ENCODE results near the gene ZNF460. TPM values are rescaled to one million over a fixed set of nuclear protein-coding genes. Genes with fewer than 3 reads are reported as not detected.

Gene ZNF460
- total RNA-seq, 6 donors from 2014 or later, result 37.6 to 88.0 (median 53.6) TPM

GRCh38 chr19:57320180-57321084 lies 40.1 kb downstream of the ZNF460 start, which contains the start of gene ZNF543:
Gene ZNF543, plus strand, starts transcription at chr19:57320472. Its CDS starts 382 bp downstream, at chr19:57320854.
- Histone ChIP-seq H3K36me3 (peaks cover 4 to 22% (median 22%) of the 10 kb centered on the region in 4 donors), H3K27me3 (peaks cover 0 to 4% (median 0%) of the 10 kb centered on the region in 4 donors), H3K9me3 (peaks cover 0 to 6% (median 3%) of the 10 kb centered on the region in 4 donors), H3K4me3 (peak within 1 kb of the TSS; percentile 46 to 97 (median 86)), H3K27ac (peak within 1 kb of the TSS; percentile 82 to 92 (median 88)), H3K4me1 (peaks cover 14 to 23% (median 18%) of the 10 kb centered on the region in 4 donors)
- DNase-seq (peak; percentile 96 to 98), ATAC-seq (ENCODE audit: low FRiP score in 2 of 2) (peak; percentile 99)
- TF ChIP-seq POLR2A (IDR thresholded peaks at IDR 0.05), result peak; percentile 54 to 78 (median 58)
- peak; percentile 88 to 91 for TF ChIP-seq POLR2AphosphoS5 (IDR thresholded peaks at IDR 0.05)
- TF ChIP-seq EP300 (IDR thresholded peaks at IDR 0.05), result no peak
- peak in 1 of 6 experiments; percentile 22 for TF ChIP-seq CTCF (IDR thresholded peaks at IDR 0.05)
- WGBS, 2 donors, result 1% methylated on average over 18 to 50 of the region's 71 CpGs

- Histone ChIP-seq H3K4me1 (peaks cover 14 to 23% (median 18%) of the 10 kb centered on the region in 4 donors), H3K4me3 (peak overlapping the region; percentile 46 to 97 (median 86)), H3K27me3 (peaks cover 0 to 4% (median 0%) of the 10 kb centered on the region in 4 donors), H3K36me3 (peaks cover 11 to 29% (median 28%) of the 10 kb centered on the region in 4 donors), H3K9me3 (peaks cover 0 to 13% (median 6%) of the 10 kb centered on the region in 4 donors), H3K27ac (peak overlapping the region in 3 of 4 donors; percentile 82 to 92 (median 90))
- TF ChIP-seq POLR2A (IDR thresholded peaks at IDR 0.05) (no peak), EP300 (IDR thresholded peaks at IDR 0.05) (no peak), POLR2AphosphoS5 (IDR thresholded peaks at IDR 0.05) (no peak), CTCF (IDR thresholded peaks at IDR 0.05) (no peak)
- DNase-seq (no peak), ATAC-seq (ENCODE audit: low FRiP score in 2 of 2) (no peak)
- WGBS, 2 donors, result 35 to 41% methylated on average over 8 of the region's 8 CpGs
These were observed 40.8 kb downstream of the ZNF460 start for GRCh38 chr19:57321116-57321515.

- Histone ChIP-seq H3K4me3 (peak overlapping the region in 2 of 4 donors; percentile 76 to 97), H3K27ac (no peak overlapping the region), H3K27me3 (peaks cover 0 to 4% (median 0%) of the 10 kb centered on the region in 4 donors), H3K4me1 (peaks cover 14 to 23% (median 18%) of the 10 kb centered on the region in 4 donors), H3K9me3 (peaks cover 3 to 19% (median 8%) of the 10 kb centered on the region in 4 donors), H3K36me3 (peaks cover 11 to 35% (median 35%) of the 10 kb centered on the region in 4 donors)
- ATAC-seq (ENCODE audit: low FRiP score in 2 of 2) (no peak), DNase-seq (no peak)
- WGBS, 2 donors, result 53 to 66% methylated on average over 3 of the region's 3 CpGs
- TF ChIP-seq CTCF (IDR thresholded peaks at IDR 0.05), result no peak
- no peak for TF ChIP-seq EP300 (IDR thresholded peaks at IDR 0.05)
- TF ChIP-seq POLR2A (IDR thresholded peaks at IDR 0.05), result no peak
- TF ChIP-seq POLR2AphosphoS5 (IDR thresholded peaks at IDR 0.05), result no peak
These were observed 41.5 kb downstream of the ZNF460 start for GRCh38 chr19:57321751-57322150.

GRCh38 chr19:57324992-57325391 lies 44.7 kb downstream of the ZNF460 start:
- no peak overlapping the region for H3K27ac ChIP-seq
- no peak overlapping the region for H3K4me3 ChIP-seq
- DNase-seq (no peak), ATAC-seq (ENCODE audit: low FRiP score in 2 of 2) (no peak)
- H3K9me3 ChIP-seq, result peaks cover 22 to 47% (median 31%) of the 10 kb centered on the region in 4 donors
- H3K4me1 ChIP-seq, result peaks cover 10 to 19% (median 18%) of the 10 kb centered on the region in 4 donors
- TF ChIP-seq CTCF (IDR thresholded peaks at IDR 0.05), result no peak
- TF ChIP-seq EP300 (IDR thresholded peaks at IDR 0.05), result no peak
- TF ChIP-seq POLR2AphosphoS5 (IDR thresholded peaks at IDR 0.05), result no peak
- TF ChIP-seq POLR2A (IDR thresholded peaks at IDR 0.05), result no peak
- peaks cover 35 to 65% (median 62%) of the 10 kb centered on the region in 4 donors for H3K36me3 ChIP-seq
- no peaks in the 10 kb centered on the region for H3K27me3 ChIP-seq
